Activated gamma-delta T cell treated with Interleukin-2 at 50 U/mL for 16 hours (primary cell): ENCODE data around the gene GLIS2.
A peak's percentile ranks its signal among the peaks of the same experiment; 100 is the strongest.
"Not testable (repeated sequence)": the region's sequence is repeated elsewhere in the genome, so short reads cannot be mapped to it uniquely, and the experiment has no call there.

Experiments used
- DNase-seq: peaks from one replicate; pipeline ENCODE4 v3.0.0-alpha.2; 2020

The GLIS2 gene

DNA sequence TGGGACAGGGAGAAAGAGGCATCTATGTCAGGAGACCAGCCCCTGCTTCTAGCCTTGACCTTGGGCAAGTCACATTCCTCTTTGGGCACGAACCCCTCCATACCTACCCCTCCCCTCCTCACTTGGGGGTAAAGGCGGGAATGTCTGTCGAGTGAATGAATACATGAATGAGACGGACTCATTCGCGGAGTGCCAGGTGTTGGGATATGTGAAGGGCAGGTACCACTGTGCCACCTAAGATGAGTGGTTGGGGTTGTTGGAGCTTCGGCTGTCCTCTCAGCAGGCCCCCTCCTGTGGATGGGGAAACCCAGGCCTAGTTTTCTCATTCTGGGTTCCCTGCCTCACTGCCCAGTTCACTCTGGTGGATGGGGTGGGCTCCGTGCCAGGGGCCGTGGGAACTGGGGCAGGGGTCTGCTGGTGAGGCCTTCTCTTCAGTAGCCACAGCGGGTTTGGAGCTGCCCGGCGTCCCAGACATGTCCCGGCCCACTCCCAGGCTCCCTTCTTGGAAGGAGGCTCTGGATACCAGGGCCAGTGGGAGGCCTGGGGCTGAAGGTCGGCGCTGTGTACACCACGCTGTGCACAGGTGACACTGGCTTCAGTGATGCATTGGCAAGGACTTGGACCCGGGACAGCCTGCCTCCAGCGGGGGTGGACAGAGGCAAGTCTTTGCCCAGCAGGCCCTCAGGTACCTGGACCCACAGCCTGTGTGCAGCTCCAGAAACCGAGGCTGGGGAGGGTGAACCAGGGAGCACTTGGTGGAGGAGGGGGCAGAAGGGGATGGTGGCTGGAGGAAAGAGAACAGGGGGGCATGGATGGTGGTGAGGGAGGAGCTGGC, 5.6 kb downstream of the GLIS2 start:
- DNase-seq: no peak

DNA sequence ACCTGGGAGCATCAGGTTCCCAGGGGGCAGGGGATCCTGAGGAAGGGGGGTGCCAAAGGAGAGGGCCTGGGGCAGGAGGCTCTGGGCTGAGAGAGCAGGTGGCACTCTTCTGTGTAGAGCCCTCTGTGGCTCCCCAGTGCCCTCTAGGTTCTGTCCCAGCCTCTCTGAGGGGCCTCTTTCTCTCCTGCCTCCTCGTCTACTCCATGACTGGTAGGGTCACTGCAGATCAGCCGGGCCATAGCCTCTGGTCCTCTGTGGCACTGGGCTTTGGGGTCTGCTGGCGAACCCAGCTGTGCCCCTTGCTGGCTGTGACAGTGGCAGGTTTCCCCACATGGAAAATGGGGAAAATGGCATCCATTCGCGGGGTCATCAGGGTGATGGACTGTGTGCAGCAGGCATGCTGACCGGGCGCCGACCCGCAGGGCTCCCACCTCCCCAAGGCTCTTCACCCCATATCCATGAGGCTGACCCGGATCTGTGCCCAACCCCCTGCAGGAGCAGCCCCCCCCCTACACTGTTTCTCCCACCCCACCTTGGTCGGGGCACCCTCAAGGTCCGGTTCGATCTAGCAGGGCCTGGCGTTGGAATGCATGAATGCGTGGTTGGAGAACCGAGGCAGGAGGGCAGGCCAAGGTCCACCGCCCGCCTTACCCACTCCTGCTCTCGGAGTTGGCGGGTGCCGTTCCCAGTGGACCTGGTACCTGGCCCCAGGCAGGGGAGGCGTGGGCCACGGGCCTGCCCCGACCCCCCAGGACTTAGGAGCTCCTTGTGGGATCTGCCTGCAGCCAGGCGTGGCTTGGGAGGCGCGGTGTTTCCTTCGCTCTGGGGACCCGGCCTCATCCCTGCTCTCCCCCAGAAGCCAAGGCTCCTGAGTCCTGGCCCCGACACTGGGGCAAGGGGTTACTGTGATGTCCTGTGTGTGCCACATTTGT, 6.5 kb downstream of the GLIS2 start:
- no peak for DNase-seq

DNA sequence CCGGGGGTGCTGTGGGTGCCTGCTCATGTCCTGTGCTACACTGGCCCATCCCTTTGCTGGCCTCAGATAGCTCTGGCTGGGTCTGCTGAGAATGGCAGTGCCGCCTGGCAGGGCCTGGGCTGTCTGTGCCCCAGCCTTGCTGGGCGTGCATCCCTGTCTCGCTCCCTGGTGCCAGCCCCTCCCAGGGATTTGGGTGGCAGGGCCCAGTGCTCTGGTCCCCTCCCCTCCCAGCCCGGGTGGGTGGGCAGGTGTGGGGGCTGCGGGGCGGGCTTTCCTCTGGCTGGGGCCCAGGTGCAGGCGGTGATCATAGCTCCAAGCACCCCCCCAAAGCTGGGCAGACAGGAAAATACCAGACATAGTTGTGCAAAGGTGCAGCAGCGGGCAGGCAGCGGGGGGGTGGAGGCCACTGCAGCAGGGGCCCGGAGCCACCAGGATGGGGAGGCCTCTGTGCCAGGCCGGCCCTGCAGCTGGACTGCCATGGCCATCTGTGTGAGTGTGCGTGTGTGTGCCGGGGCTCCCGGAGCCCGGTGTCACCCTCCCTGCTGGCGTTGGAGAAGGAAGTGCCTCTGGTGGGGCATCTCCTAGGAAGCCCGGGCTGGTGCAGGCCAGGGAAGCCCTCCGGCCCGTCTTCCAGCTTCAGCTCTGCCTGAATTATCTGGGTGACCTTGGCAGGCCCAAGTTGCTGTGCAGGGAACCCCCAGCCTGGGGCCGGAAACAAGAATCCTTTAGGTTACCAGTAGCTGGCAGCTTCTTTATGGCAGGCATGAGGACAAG, 7.4 kb downstream of the GLIS2 start:
- no peak for DNase-seq

DNA sequence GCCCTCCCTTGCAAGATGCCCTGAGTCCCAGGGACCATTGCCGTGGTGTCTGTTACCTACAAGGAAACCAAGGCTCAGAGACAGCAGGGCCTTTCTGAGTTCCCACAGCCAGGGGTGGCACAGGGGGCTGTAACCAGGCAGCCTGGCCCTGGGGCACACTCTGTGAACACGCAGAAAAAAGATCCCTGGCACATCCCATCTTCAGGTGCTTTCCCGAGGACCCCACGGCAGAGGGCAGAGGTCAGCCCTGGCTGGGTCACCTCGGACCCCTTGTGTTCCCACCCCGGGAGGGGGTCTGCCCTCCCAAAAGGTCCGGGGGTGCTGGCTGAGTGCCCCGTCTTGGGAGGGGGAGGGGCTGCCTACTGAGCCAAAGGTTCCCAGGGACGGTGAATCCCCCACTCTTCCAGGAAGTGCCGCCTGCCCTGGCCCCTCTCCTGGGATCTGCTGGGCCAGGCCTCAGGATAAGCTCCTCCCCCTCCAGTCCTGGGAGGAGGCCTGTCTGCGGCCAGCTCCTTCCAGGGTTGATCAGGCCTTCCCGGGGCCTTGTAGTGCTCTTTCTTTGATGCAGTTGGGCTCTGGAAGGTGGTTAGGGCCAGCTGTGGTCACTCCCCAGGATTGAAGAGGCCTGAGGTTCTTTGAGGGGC, 8.1 kb downstream of the GLIS2 start:
- DNase-seq: no peak

DNA sequence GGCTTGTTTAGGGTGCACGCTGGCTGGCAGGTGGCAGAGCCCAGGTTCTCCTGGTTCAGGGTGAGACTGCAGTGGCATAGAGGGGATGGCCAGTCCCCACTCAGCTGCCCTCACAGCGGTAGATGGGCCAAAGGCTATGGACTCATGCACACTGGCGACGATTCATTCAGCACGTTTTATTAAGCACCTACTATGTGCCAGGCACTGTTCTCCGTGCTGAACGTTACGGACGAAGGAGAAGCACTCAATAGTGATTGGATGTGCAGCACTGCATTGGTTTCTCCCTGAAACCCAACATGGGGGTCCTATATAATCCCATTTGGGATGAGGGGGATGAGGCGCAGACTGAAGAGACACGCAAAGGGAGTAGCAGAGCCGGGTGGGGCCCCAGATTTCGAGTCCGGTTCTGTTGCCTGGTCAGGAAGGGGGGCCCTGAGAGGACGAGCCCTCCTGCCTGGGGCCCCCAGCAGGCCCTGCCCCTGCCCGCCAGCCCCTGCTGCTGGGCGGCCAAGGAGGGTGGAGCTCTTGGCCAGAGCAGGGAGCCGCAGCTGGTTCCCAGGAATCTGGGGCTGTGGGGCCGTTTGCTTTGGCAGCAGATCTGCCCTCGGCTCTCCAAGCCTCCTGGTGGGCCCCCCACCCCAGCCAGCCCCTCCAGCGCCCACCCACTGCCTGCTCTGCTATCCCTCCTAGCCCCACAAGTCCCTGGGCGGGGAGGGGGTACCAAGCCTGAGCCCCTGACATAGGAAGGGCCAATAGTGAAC, 8.8 kb downstream of the GLIS2 start:
- DNase-seq: no peak

DNA sequence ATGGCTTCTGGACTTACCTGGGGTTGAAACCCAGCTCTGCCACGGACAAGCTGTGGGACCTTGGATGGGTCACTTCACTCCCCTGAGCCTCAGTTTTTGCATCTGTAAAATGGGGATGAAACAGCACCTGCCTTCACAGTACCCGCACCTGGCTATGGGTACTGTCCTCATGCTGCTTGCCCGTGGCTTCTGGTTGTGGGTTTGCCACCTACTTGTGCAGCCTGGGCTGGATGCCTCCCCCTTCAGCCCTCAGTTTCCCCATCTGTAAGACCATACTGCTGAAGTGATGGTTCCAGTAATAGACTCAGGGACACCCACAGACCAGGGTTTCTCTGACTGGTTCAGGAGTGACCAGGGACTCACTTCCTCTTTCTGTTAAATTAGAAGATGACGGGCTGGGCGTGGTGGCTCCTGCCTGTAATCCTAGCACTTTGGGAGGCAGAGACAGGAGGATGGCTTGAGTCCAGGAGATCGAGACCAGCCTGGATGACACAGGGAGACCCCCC, 9.4 kb downstream of the GLIS2 start:
- no peak for DNase-seq

DNA sequence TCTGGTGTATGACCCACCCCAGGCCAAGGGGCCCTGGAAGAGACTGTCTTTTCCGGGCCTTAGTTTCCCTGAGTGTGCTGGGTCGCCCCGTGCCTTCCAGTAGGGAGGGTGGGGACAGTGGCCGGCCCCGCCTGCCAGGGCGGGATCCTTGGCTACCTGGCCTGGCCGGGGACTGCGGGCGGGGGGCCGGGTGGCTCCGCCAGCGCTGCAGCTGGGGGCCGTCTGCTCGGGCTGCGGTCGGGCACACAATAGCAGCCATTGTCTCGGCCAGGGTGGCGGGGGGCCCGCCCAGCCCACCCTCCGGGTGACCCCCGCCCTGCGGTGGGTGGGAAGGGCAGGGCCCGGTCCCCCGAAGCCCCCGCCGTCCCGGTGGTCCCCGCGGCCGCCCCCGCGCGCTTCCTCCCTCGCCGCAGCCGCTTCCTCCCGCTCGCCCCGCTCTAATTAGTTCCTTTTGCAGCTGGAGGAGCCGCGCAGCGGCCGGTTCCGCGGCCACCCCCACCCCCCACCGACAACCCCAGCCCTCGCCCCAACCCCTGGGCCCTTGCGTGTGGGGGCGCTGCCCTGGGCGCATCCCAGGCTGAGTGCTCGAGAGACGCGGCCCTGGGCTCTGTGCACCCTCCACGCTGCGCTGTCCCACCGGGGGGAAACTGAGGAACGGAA, 11.6 kb downstream of the GLIS2 start:
- DNase-seq: no peak

DNA sequence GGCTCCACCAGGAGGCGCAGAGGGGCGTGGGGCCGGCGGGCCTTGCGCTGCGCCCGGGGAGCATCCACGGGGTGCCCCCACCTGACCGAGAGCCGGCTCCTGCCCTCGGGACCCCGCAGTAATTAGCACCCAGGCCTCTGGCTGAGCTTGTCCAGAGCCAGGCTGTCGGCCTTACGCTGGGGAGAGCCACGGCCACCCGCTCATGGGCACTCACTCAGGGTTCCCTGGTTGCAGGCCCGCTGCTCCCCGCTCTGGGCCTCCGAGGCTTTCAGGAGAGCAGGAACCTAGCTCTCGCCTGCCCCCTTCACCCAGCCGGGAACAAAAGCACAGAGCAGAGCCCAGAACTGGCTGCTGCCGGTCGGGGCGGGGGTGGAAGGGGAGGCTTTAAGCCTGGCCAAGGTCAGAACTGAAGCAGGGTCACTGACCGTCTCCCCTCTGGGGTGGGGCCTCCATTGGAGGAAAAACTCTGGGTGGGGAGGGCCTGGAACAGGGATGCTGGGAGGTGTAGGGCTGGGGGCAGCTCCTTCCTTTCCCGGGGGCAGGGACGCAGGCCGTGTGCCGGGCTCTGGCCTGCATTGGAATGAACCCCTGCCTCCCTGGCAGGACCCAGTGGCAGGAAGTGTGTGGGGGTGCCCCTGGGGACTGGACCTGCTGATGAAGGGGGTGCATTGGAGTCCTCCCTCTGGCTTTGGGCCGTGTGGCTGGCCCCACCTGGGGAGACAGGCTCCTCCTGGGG, 12.3 kb downstream of the GLIS2 start:
- DNase-seq: peak; percentile 36

DNA sequence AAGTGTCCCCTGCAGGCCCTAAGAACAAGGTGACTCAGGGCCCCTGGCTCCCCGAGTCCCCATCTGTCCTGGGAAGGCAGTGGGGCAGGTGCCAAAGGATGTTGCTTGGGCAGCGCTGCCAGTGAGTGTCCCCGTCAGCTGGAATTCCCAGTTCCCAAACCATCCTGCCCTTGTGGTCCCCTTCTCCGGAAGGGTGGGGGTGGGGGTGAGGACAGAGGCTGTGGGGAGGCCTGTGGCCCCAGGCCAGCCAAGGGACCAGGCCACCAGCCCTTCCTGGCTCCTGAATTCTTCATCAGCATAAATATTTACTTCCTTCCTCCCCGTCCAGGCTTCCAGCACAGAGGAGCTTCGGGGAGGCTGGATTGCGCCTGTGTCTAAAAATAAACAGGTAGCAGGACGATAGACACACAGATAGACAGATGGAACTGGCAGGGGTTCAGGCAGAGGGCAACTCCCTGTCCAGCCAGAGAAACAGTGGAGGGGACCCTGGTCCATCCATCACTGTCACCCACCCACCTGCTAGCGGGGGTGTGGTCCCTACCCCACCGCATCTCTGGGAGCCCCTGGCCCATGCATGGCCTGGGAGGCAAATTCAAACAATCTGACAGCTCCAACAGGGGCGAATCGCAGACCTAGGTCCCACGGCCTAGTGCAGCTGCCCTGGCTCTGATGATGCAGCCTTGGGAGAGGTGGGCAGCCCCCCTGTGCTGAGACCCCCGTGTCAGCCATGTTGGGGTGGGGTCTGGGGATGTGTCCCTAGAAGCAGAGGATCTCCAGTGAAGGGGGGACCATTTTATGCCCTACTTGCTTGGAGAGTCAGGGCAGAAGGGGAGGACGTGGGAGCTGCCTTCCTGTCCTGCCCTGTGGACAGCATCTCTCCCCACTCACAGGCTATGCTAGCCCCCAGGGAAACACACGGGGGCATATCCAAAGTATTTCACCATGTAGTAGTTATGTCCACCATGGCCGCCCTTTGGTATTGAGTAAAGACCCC, 13.2 kb downstream of the GLIS2 start:
- DNase-seq: no peak

DNA sequence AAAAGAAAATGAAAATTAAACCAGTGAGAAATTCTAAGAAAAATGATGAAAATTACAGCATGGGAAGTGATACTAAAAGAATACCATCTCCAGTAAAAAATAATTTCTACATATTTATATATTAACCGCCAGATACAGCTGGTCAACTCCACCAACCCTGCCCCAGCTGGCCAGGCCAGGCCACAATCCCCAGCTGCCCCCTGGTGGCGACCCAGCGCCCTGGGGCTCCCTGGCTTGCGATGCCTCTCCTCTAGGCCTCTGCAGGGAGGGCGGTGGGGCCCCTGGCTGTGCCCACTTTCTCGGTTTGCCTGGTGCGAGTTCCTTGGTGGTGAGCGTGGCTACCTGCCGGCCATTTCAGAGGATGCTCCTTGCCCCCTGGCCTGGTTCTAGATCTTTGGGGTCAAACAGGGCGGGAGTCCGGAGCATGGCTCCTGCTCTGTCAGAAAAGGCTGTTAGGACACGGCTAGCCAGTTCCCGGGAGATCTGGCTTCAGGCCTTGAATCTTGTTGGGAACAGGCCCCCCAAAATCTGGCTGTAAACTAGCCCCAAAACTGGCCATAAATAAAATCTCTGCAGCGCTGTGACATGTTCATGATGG, 14.5 kb downstream of the GLIS2 start:
- peak; percentile 73 for DNase-seq

DNA sequence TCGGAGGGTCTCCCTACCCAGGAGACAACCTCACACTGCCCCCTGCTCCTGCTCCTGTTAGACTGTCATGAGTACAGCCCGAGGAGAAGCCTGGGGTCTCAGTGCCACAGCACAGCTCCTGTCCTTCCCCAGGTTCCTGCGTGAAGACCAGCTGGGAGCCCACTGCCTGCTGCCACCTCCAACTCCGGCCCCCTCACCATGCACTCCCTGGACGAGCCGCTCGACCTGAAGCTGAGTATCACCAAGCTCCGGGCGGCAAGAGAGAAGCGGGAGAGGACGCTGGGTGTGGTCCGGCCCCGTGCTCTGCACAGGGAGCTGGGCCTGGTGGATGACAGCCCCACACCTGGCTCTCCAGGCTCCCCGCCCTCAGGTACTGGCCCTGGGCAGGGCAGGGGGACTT, 16.2 kb downstream of the GLIS2 start:
- DNase-seq: no peak

DNA sequence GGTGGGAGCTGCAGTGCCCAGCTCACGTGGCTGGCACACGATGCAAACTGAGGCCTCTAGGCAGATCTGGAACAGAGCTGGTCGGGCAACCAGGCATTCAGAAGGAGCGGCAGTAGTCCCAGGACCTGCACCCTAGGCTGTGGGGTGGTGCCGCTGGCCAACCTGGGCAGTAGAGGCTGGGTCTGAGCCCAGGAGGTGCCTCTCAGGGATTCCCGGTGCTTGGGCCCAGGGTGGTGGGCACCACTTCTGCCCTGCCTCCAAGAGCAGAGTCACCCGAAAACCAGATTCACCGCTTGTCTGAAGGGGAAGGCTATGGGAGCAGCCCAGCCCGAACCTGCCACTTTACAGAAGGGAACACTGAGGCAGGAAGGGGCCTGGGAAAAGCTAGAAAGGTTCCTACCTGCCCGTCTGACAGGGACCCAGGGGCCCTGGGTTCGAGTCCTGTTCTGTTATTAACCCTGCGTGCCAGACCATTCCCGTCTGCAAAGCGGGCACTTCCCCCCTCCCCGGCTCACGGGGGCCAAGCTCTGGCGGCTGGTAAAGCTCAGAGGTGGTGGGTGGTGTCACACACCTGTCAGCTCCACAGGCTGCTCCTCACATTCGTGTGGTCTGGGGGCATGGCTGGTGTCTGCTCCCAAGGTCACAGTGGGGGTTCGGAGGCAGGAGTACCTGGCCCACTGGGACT, 16.9 kb downstream of the GLIS2 start:
- no peak for DNase-seq

DNA sequence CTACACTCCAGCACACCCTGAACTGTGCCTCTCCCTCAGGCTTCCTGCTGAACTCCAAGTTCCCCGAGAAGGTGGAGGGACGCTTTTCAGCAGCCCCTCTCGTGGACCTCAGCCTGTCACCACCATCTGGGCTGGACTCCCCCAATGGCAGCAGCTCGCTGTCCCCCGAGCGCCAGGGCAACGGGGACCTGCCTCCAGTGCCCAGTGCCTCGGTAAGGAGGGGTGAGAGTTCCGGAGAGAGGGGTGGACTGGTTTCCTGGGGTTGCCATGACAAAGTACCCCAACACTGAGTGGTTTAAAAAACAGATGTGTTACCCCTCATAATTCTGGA, 17.4 kb downstream of the GLIS2 start:
- DNase-seq: no peak

DNA sequence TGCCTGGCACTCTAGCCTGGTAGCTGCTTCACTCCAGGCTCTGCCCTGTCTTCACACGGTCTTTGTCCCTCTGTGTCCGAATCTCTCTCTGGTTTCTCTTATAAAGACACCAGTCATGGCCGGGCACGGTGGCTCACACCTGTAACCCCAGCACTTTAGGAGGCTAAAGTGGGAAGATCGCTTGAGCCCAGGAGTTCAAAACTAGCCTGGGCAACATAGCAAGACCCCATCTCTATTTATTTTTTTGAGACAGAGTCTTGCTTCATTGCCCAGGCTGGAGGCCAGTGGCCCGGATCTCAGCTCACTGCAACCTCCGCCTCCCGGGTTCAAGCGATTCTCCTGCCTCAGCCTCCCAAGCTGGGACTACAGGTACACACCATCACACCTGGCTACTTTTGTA, 17.8 kb downstream of the GLIS2 start:
- DNase-seq: not testable (repeated sequence)

DNA sequence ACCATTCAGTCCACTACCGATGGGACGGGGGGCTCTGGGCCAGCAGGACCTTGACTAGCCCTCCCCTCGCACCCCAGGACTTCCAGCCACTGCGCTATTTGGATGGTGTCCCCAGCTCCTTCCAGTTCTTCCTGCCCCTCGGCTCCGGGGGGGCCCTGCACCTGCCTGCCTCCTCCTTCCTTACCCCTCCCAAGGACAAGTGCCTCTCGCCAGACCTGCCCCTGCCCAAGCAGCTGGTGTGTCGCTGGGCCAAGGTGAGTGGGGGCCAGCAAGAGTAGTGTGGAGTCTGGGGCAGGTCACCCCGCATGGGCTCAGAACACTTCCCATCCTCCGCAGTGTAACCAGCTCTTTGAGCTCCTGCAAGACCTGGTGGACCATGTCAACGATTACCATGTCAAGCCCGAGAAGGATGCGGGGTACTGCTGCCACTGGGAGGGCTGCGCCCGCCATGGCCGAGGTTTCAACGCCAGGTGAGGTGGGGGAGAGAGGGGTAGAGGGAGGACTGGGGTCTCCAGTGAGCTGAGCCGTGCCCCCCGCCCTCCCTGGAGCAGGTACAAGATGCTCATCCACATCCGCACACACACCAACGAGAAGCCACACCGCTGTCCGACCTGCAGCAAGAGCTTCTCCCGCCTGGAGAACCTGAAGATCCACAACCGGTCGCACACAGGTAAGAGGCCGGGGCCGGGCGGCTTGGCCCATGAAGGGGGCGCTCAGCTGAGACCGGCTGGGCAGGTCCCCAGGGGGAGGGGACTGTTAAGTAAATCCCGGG, 19.0 kb downstream of the GLIS2 start:
- DNase-seq: no peak

DNA sequence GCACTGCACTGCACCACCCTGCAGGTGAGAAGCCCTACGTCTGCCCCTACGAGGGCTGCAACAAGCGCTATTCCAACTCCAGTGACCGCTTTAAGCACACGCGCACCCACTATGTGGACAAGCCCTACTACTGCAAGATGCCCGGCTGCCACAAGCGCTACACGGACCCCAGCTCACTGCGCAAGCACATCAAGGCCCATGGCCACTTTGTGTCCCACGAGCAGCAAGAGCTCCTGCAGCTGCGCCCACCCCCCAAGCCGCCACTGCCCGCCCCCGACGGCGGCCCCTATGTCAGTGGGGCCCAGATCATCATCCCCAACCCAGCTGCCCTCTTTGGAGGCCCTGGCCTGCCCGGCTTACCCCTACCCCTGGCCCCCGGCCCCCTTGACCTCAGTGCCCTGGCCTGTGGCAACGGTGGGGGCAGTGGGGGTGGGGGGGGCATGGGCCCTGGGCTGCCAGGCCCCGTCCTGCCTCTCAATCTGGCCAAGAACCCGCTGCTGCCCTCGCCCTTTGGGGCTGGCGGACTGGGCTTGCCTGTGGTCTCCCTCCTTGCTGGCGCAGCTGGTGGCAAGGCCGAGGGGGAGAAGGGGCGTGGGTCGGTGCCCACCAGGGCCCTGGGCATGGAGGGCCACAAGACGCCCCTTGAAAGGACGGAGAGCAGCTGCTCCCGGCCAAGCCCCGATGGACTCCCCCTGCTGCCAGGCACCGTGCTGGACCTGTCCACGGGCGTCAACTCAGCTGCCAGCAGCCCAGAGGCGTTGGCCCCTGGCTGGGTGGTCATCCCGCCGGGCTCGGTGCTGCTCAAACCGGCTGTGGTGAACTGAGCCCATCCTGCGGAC, 21.1 kb downstream of the GLIS2 start:
- no peak for DNase-seq
